K562 (cell line): ENCODE data around the gene BBS5. TPM values are rescaled to one million over a fixed set of nuclear protein-coding genes. Genes with fewer than 3 reads are reported as not detected.
"Not testable (repeated sequence)": the region's sequence is repeated elsewhere in the genome, so short reads cannot be mapped to it uniquely, and the experiment has no call there.

Source experiments
- ATAC-seq: fragments of 200-7000 bp; cut with Tn5 transposase; 3 replicates; pipeline ENCODE4 v1.9.1; 2020; ENCODE audit warnings: moderate library complexity
- BruUV-seq: library from RNA; stranded (reverse); fragments of 400-500 nt; replicated peaks from 2 replicates; lab custom pipeline; 2021; lab: Mats Ljungman, UMichigan
- CTCF ChIA-PET: fragments of 300-600 bp; formaldehyde crosslinking; extraction: SDS; loops from one replicate; lab custom pipeline; 2021; ENCODE audit warnings: low intra/inter-chr PET ratio; lab: Yijun Ruan, JAX
- POLR2A ChIA-PET: fragments of 300-600, 350-650 bp; sonication (Branson Sonifier 250); formaldehyde crosslinking; extraction: SDS; loops from one replicate; lab custom pipeline; 2021; ENCODE audit warnings: antibody characterized with exemption, inconsistent platforms; lab: Yijun Ruan, JAX
- DNase-seq, 4 experiments: peaks; one replicate each; pipeline versions ENCODE4 v3.0.0 to v3.0.0-alpha.2; 2011 to 2018; ENCODE audit warnings: low spot score in 3 of 4, mixed read lengths in 3 of 4; ENCODE audit errors: extremely low read depth in 1 of 4
- FAIRE-seq: peaks from 2 replicates; lab custom pipeline; 2011; peaks lifted over from hg19 to GRCh38; lab: Jason Lieb, UNC
- H2AFZ ChIP-seq: 2 replicates; pipeline ENCODE4 v1.6.0; 2011; ENCODE audit warnings: low read depth, low read length, control low read depth, inconsistent platforms
- H3K27ac ChIP-seq: fragments of 200-600 bp; 3 replicates; pipeline ENCODE4 v1.8.0; 2011; ENCODE audit warnings: low read depth, mild to moderate bottlenecking, control low read depth, inconsistent platforms, low read length, moderate library complexity, mixed read lengths; ENCODE audit errors: extremely low read depth
- H3K27me3 ChIP-seq, 2 experiments: fragments of 300-600 bp in 1 of 2; 2 replicates in 1 of 2; 3 replicates in 1 of 2; pipeline versions ENCODE4 v1.6.0 to v1.8.0; 2011; ENCODE audit warnings: inconsistent platforms in 2 of 2, low read length in 2 of 2, mild to moderate bottlenecking in 1 of 2, mixed read lengths in 1 of 2, moderate library complexity in 1 of 2; ENCODE audit not compliant: control insufficient read depth in 2 of 2, insufficient read depth in 2 of 2
- H3K36me3 ChIP-seq: fragments of 300-600 bp; 3 replicates; pipeline ENCODE4 v1.8.0; 2011; ENCODE audit warnings: mild to moderate bottlenecking, low read length, inconsistent platforms; ENCODE audit not compliant: control insufficient read depth, insufficient read depth
- H3K4me1 ChIP-seq, 2 experiments: fragments of 200-600 bp in 1 of 2; replicated peaks in 1 of 2; 2 replicates in 1 of 2; 3 replicates in 1 of 2; pipeline versions ENCODE4 v1.5.1 to v1.8.0; 2011; ENCODE audit warnings: inconsistent platforms in 2 of 2, low read length in 2 of 2, mild to moderate bottlenecking in 1 of 2, mixed read lengths in 1 of 2, moderate library complexity in 1 of 2; ENCODE audit not compliant: control insufficient read depth in 2 of 2, insufficient read depth in 2 of 2
- H3K4me2 ChIP-seq: 2 replicates; pipeline ENCODE4 v1.6.1; 2011; ENCODE audit warnings: low read length, control low read depth, inconsistent platforms, mixed read lengths; ENCODE audit not compliant: insufficient read depth
- H3K4me3 ChIP-seq: fragments of 200-600 bp; sonication (generic), shearing (Covaris generic); 2 replicates; pipeline ENCODE4 v1.5.1; 2016; ENCODE audit warnings: control low read depth, inconsistent platforms
- H3K79me2 ChIP-seq: fragments of 200-600 bp; 3 replicates; pipeline ENCODE4 v1.8.0; 2011; ENCODE audit warnings: low read length, inconsistent platforms; ENCODE audit not compliant: control insufficient read depth, insufficient read depth
- H3K9ac ChIP-seq, 2 experiments: 2 replicates each; pipeline versions ENCODE4 v1.6.0 to v1.6.1; 2011; ENCODE audit warnings: low read depth in 2 of 2, low read length in 2 of 2, control low read depth in 1 of 2, inconsistent platforms in 1 of 2, mild to moderate bottlenecking in 1 of 2, mixed read lengths in 1 of 2; ENCODE audit not compliant: insufficient read depth in 1 of 2
- H3K9me1 ChIP-seq: one replicate; pipeline ENCODE4 v1.6.0; 2011; ENCODE audit warnings: inconsistent platforms, mild to moderate bottlenecking, low read length, moderate library complexity; ENCODE audit not compliant: control insufficient read depth, insufficient read depth
- H3K9me3 ChIP-seq: replicated peaks from 2 replicates; pipeline ENCODE4 v1.5.1; 2011; ENCODE audit warnings: low read depth, low read length, inconsistent platforms; ENCODE audit not compliant: control insufficient read depth, insufficient read depth
- H4K20me1 ChIP-seq: replicated peaks from 2 replicates; pipeline ENCODE4 v1.6.1; 2011; ENCODE audit warnings: low read length, inconsistent platforms, mixed read lengths; ENCODE audit not compliant: control insufficient read depth, insufficient read depth
- EGR1 ChIP-seq: fragments of 450-650 bp; conservative IDR thresholded peaks from 2 replicates; pipeline ENCODE4 v1.6.1; 2017; ENCODE audit warnings: mild to moderate bottlenecking
- GTF2B ChIP-seq: IDR thresholded peaks from 2 replicates; pipeline ENCODE4 v1.6.1; 2011; ENCODE audit not compliant: insufficient read length; ENCODE audit errors: extremely low read depth
- REST ChIP-seq, 2 experiments: fragments of 450-650 bp; formaldehyde crosslinking in 1 of 2; IDR thresholded peaks; 2 replicates each; pipeline versions ENCODE4 v1.4.0 to v1.6.1; 2014 to 2020; ENCODE audit warnings: mild to moderate bottlenecking in 2 of 2, borderline replicate concordance in 1 of 2, low read depth in 1 of 2
- SMAD4 ChIP-seq: fragments of 250-450 bp; sonication (Bioruptor Pico); conservative IDR thresholded peaks from 2 replicates; pipeline ENCODE4 v1.8.0; 2021; ENCODE audit warnings: inconsistent platforms, mild to moderate bottlenecking, moderate library complexity
- SMC3 ChIP-seq: conservative IDR thresholded peaks from 2 replicates; pipeline ENCODE4 v1.6.1; 2011; ENCODE audit warnings: low read depth, low read length, improper control_type of control experiment; ENCODE audit not compliant: insufficient read depth
- SRSF3 ChIP-seq: fragments of 200-400 bp; formaldehyde crosslinking; IDR thresholded peaks from 2 replicates; pipeline ENCODE4 v1.6.1; 2016; ENCODE audit warnings: mild to moderate bottlenecking, low read length, moderate library complexity; ENCODE audit not compliant: insufficient read depth
- TRIM25 ChIP-seq: fragments of 450-650 bp; IDR thresholded peaks from 2 replicates; pipeline ENCODE4 v1.7.0; 2016; ENCODE audit warnings: borderline replicate concordance
- ZNF23 ChIP-seq: fragments of 250-450 bp; sonication (Bioruptor Pico); IDR thresholded peaks from 2 replicates; pipeline ENCODE4 v1.4.0; 2020; ENCODE audit warnings: mild to moderate bottlenecking
- ZNF384 ChIP-seq: IDR thresholded peaks from 2 replicates; pipeline ENCODE4 v1.6.1; 2012; ENCODE audit warnings: low read depth, low read length, improper control_type of control experiment
- ZNF76 ChIP-seq: fragments of 250-450 bp; sonication (Bioruptor Pico); IDR thresholded peaks from 2 replicates; pipeline ENCODE4 v1.4.0; 2020; ENCODE audit warnings: mild to moderate bottlenecking, moderate library complexity, borderline replicate concordance
- WGBS: fragments of 100-300 bp; shearing (Covaris generic); methylation state at CpG from one replicate; pipeline ENCODE4 v1.1.6; 2016; ENCODE audit warnings: low coverage, mixed read lengths; ENCODE audit not compliant: insufficient coverage; ENCODE audit errors: missing lambda C conversion rate; 5-methylcytosine and 5-hydroxymethylcytosine counted together
- in situ Hi-C: fragments of 300-500 bp; cut with MboI; formaldehyde crosslinking; loops from 4 replicates; pipeline ENCODE4 v1.15.0; 2018; ENCODE audit warnings: inconsistent platforms, mixed read lengths
- intact Hi-C: fragments of 100-400 bp; cut with micrococcal nuclease; formaldehyde crosslinking; loops from 2 replicates; pipeline ENCODE4 v1.14.2; 2022
- polyA plus RNA-seq, 8 experiments: library from polyadenylated mRNA; depleted of rRNA in 4 of 8; stranded (reverse) in 5 of 8; unstranded in 3 of 8; fragments of >200 nt; fragmentation: Nextera tagmentation in 2 of 8; fragmentation: Illumina TruSeq in 1 of 8; extraction: Ambion mirVana in 2 of 8; extraction: Trizol in 1 of 8; gene quantifications; 2 replicates each; pipeline versions ENCODE4 v1.2.1 to v1.2.3, GENCODE V29; 2011 to 2014; ENCODE audit warnings: inconsistent platforms in 1 of 8, missing spikeins in 1 of 8
- total RNA-seq, 7 experiments: library from RNA; depleted of rRNA in 6 of 7; stranded (reverse); fragments of >200 nt in 6 of 7; fragmentation: Illumina TruSeq in 2 of 7; extraction: Trizol in 2 of 7; gene quantifications; 2 replicates each; pipeline versions ENCODE4 v1.2.1 to v1.2.3, GENCODE V29; 2011 to 2021; ENCODE audit warnings: low replicate concordance in 1 of 7

The BBS5 gene
- total and polyA plus RNA-seq, 9 of the 15 experiments (the other 6 are each of a cell fraction or from before 2014, with no cell fraction given): 0.48 to 6.9 (median 4.3) TPM

GRCh38 chr2:169452080-169452479 lies 27.2 kb upstream of the BBS5 start (continued):
- TF ChIP-seq GTF2B (no peak), REST (IDR thresholded peaks at IDR 0.05; ENCODE audit: borderline replicate concordance) (peak; percentile 29; the same call in 1 of the 2 replicates), REST (CRISPR knock-in tag; IDR thresholded peaks at IDR 0.05; ENCODE audit: low read depth) (no peak), SMAD4 (no peak), EGR1 (peak; percentile 39; the same call in 1 of the 2 replicates), ZNF76 (CRISPR knock-in tag) (no peak), TRIM25 (no peak), SMC3 (0 out of 2 replicates have a peak, but pooled peaks have one; percentile 14), ZNF23 (CRISPR knock-in tag) (no peak), SRSF3 (no peak), ZNF384 (0 out of 2 replicates have a peak, but pooled peaks have one; percentile 18)
- TF ChIP-seq, all 486 proteins: peak for 9

GRCh38 chr2:169453044-169453443 lies 26.2 kb upstream of the BBS5 start:
- not testable (repeated sequence) for H3K79me2 ChIP-seq, H3K4me2 ChIP-seq, ATAC-seq, H2AFZ ChIP-seq, H3K9ac ChIP-seq, FAIRE-seq, H3K9me3 ChIP-seq, H3K9me1 ChIP-seq, H3K36me3 ChIP-seq, H3K4me1 ChIP-seq, BruUV-seq, H3K27ac ChIP-seq, H3K27me3 ChIP-seq, H3K4me3 ChIP-seq, H4K20me1 ChIP-seq, DNase-seq
- CTCF ChIA-PET: interaction anchor here (0.7 to 2.1 kb wide), 2 partner anchors 476 to 1407 kb away, joined by 4 to 21 read pairs; no protein-coding TSS in a partner anchor
- intact Hi-C loops: loop anchor here (2.0 to 5.0 kb wide), 5 partner anchors 372 to 1360 kb away; partner anchors contain the start of gene METTL5
- POLR2A ChIA-PET: interaction anchor here (1.2 kb wide), 1 partner anchor 10 kb away, joined by 4 read pairs; no protein-coding TSS in a partner anchor
- WGBS: 34% methylated on average over 9 of the region's 9 CpGs
- in situ Hi-C loops: loop anchor here (10.0 kb wide), 1 partner anchor 482 kb away; no protein-coding TSS in a partner anchor
